Hepatocyte (in vitro differentiated cells): Measurements from ENCODE around the gene EFCAB10. TPM values are rescaled to one million over a fixed set of nuclear protein-coding genes. Genes with fewer than 3 reads are reported as not detected.
A peak's percentile ranks its signal among the peaks of the same experiment; 100 is the strongest.

Experiments used
- DNase-seq: peaks from one replicate; pipeline ENCODE4 v3.0.0-alpha.2; 2016; ENCODE audit warnings: low spot score
- H2AFZ ChIP-seq: fragments of 200-600 bp; sonication (generic); 2 replicates; pipeline ENCODE4 v1.6.0; 2016; ENCODE audit warnings: antibody characterized with exemption, mild to moderate bottlenecking
- H3K27ac ChIP-seq: fragments of 200-600 bp; sonication (generic); 2 replicates; pipeline ENCODE4 v1.5.1; 2016; ENCODE audit warnings: mild to moderate bottlenecking
- H3K27me3 ChIP-seq: fragments of 200-600 bp; sonication (generic); 2 replicates; pipeline ENCODE4 v1.6.1; 2016
- H3K36me3 ChIP-seq: fragments of 200-600 bp; sonication (generic); replicated peaks from 2 replicates; pipeline ENCODE4 v1.5.1; 2016; ENCODE audit warnings: low read depth; ENCODE audit not compliant: insufficient read depth
- H3K4me1 ChIP-seq: fragments of 200-600 bp; sonication (generic); 2 replicates; pipeline ENCODE4 v1.5.1; 2016; ENCODE audit warnings: mild to moderate bottlenecking, moderate library complexity; ENCODE audit not compliant: insufficient read depth
- H3K4me2 ChIP-seq: fragments of 200-600 bp; sonication (generic); 2 replicates; pipeline ENCODE4 v1.6.0; 2016
- H3K4me3 ChIP-seq: fragments of 200-600 bp; sonication (generic); 2 replicates; pipeline ENCODE4 v1.5.1; 2016; ENCODE audit warnings: mild to moderate bottlenecking
- H3K79me2 ChIP-seq: fragments of 200-600 bp; sonication (generic); 2 replicates; pipeline ENCODE4 v1.6.0; 2017; ENCODE audit warnings: mild to moderate bottlenecking
- H3K9me2 ChIP-seq: fragments of 200-600 bp; sonication (generic); replicated peaks from 2 replicates; pipeline ENCODE4 v1.6.0; 2017; ENCODE audit warnings: mild to moderate bottlenecking; ENCODE audit not compliant: insufficient read depth
- H3K9me3 ChIP-seq: fragments of 200-600 bp; sonication (generic); 2 replicates; pipeline ENCODE4 v1.5.1; 2016; ENCODE audit warnings: low read depth, mild to moderate bottlenecking
- H4K20me1 ChIP-seq: fragments of 200-600 bp; sonication (generic); 2 replicates; pipeline ENCODE4 v1.6.0; 2016; ENCODE audit warnings: mild to moderate bottlenecking; ENCODE audit not compliant: insufficient read depth, poor library complexity, severe bottlenecking
- CTCF ChIP-seq: fragments of 200-600 bp; sonication (generic); IDR thresholded peaks from 2 replicates; pipeline ENCODE4 v1.5.1; 2016; ENCODE audit warnings: antibody characterized with exemption, mild to moderate bottlenecking; ENCODE audit not compliant: poor library complexity
- EZH2 ChIP-seq: fragments of 200-600 bp; sonication (generic); IDR thresholded peaks from 2 replicates; pipeline ENCODE4 v1.6.1; 2016; ENCODE audit warnings: antibody characterized with exemption, mild to moderate bottlenecking, borderline replicate concordance
- EZH2phosphoT487 ChIP-seq: fragments of 200-600 bp; sonication (generic); IDR thresholded peaks from one replicate; pipeline ENCODE4 v1.6.1; 2018; ENCODE audit warnings: antibody characterized with exemption, mild to moderate bottlenecking, low read depth, moderate library complexity; ENCODE audit not compliant: unreplicated experiment, severe bottlenecking
- WGBS: methylation state at CpG from one replicate; pipeline ENCODE4 v1.1.6; 2016; ENCODE audit warnings: low lambda C conversion rate; ENCODE audit errors: missing lambda C conversion rate; 5-methylcytosine and 5-hydroxymethylcytosine counted together
- polyA plus RNA-seq: library from polyadenylated mRNA; unstranded; fragments of >200 nt; fragmentation: Nextera tagmentation; extraction: Ambion mirVana; gene quantifications from 2 replicates; pipeline ENCODE4 v1.2.1, GENCODE V29; 2016
- total RNA-seq: library from RNA; depleted of rRNA; stranded (reverse); fragments of >200 nt; gene quantifications from 2 replicates; pipeline ENCODE4 v1.2.3, GENCODE V29; 2014

Gene EFCAB10
- total and polyA plus RNA-seq, 2 experiments from 2014 or later, result 0.24 TPM; not detected in 1

DNA sequence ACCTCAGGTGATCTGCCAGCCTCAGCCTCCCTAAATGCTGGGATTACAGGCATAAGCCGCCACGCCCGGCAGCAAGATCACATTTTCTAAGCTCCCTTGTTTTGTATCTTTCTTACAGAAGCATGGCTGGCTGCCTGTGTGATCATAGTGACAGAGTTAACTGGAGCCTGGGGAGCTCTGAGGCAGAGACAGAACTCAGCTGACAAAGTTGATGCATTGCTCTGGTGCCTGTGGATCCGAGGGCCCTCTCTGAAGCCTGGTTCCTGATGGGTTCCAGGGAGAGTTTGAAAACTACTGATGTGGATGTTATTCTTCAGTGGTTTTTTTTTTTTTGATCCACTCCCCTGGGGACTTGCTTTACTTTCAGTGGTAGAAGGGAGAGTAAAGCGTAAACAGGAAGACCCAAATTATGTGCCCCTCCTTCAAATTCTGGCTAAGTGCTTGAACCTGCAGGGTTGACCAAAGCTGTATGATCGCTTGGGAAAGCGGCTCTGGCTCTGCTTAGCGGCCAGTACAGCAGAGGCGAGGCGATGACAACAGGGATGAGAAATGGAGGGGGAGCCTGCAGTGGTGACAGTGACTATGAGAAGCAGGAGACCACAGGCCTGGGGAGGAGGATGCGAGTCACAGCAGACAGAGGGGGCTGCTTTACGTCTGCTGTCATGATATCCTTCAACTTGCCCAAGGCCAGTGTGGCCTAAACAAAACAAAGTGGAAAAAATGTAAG is 6.8 kb upstream of the EFCAB10 start:
- Histone ChIP-seq H3K4me1 (peaks cover 7% of the 10 kb centered on the region), H3K27ac (no peak overlapping the region), H3K4me3 (no peak overlapping the region), H3K36me3 (no peaks in the 10 kb centered on the region), H4K20me1 (no peaks in the 10 kb centered on the region), H3K79me2 (no peaks in the 10 kb centered on the region), H3K27me3 (no peaks in the 10 kb centered on the region), H3K9me3 (no peaks in the 10 kb centered on the region), H2AFZ (no peak overlapping the region), H3K9me2 (no peaks in the 10 kb centered on the region), H3K4me2 (no peak overlapping the region)
- peak; percentile 13 for DNase-seq
- 56% methylated on average over 12 of the region's 12 CpGs for WGBS
- TF ChIP-seq CTCF (no peak), EZH2 (no peak), EZH2phosphoT487 (no peak)

GRCh38 chr7:105585850-105586500 is 4.7 kb upstream of the EFCAB10 start:
- Histone ChIP-seq H4K20me1 (no peaks in the 10 kb centered on the region), H3K27ac (no peak overlapping the region), H3K4me2 (no peak overlapping the region), H3K27me3 (no peaks in the 10 kb centered on the region), H2AFZ (no peak overlapping the region), H3K4me3 (no peak overlapping the region), H3K36me3 (no peaks in the 10 kb centered on the region), H3K4me1 (peaks cover 7% of the 10 kb centered on the region), H3K9me2 (no peaks in the 10 kb centered on the region), H3K79me2 (no peaks in the 10 kb centered on the region), H3K9me3 (no peaks in the 10 kb centered on the region)
- TF ChIP-seq EZH2phosphoT487, result no peak
- TF ChIP-seq EZH2, result no peak
- no peak for TF ChIP-seq CTCF
- WGBS, result 85% methylated on average over 2 of the region's 2 CpGs
- no peak for DNase-seq

DNA sequence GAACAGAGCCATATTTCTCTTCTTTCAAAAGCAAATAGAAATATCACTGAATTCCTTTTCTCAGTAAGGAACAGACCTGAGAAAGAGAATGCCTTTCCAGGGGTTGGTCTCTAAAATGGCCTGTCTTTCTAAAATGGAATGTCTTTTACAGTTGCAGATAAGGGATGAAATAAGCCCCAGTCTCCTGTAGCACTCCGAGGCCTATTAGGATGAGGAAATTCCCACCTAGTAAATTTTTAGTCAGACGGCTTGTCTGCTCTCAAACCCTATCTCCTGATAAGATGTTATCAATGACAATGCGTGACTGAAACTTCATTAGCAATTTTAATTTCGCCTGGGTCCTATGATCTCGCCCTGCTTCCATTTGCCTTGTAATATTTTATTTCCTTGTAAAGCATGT is 2.9 kb upstream of the EFCAB10 start:
- Histone ChIP-seq H3K9me3 (no peaks in the 10 kb centered on the region), H3K4me2 (no peak overlapping the region), H4K20me1 (no peaks in the 10 kb centered on the region), H3K27me3 (no peaks in the 10 kb centered on the region), H3K36me3 (no peaks in the 10 kb centered on the region), H2AFZ (no peak overlapping the region), H3K9me2 (no peaks in the 10 kb centered on the region), H3K4me1 (peaks cover 7% of the 10 kb centered on the region), H3K27ac (no peak overlapping the region), H3K79me2 (no peaks in the 10 kb centered on the region), H3K4me3 (no peak overlapping the region)
- WGBS, result 87% methylated on average over 5 of the region's 5 CpGs
- TF ChIP-seq EZH2 (no peak), EZH2phosphoT487 (no peak), CTCF (no peak)
- DNase-seq, result no peak
